ENCODE results near the gene DGAT2.

The DGAT2 gene

GRCh38 chr11:75783416-75784084 is 15.0 kb downstream of the DGAT2 start:
- TF ChIP-seq CREB1 (IDR thresholded peaks at IDR 0.05; ENCODE audit: low read depth) (no peak), ZBTB7A (IDR thresholded peaks at IDR 0.05; ENCODE audit: low read depth) (no peak), EGR1 (IDR thresholded peaks at IDR 0.05) (no peak), TCF12 (IDR thresholded peaks at IDR 0.05; ENCODE audit: low read depth) (no peak), FOXM1 (IDR thresholded peaks at IDR 0.05; ENCODE audit: borderline replicate concordance, low read depth) (no peak), NFIC (IDR thresholded peaks at IDR 0.05) (no peak), YY1 (IDR thresholded peaks at IDR 0.05; ENCODE audit: low read depth) (no peak)

- no peak for TF ChIP-seq YY1 (IDR thresholded peaks at IDR 0.05; ENCODE audit: low read depth)
Observed at GRCh38 chr11:75784085-75784478, 15.5 kb downstream of the DGAT2 start.

- no peak for TF ChIP-seq EGR1 (IDR thresholded peaks at IDR 0.05)
- TF ChIP-seq NFIC (IDR thresholded peaks at IDR 0.05), result no peak
- TF ChIP-seq ZBTB7A (IDR thresholded peaks at IDR 0.05; ENCODE audit: low read depth), result no peak
- TF ChIP-seq TEAD4 (IDR thresholded peaks at IDR 0.05), result no peak
- TF ChIP-seq CEBPB (IDR thresholded peaks at IDR 0.05), result no peak
- TF ChIP-seq FOXM1 (IDR thresholded peaks at IDR 0.05; ENCODE audit: borderline replicate concordance, low read depth), result no peak
- TF ChIP-seq MAX (IDR thresholded peaks at IDR 0.05), result no peak
- no peak for TF ChIP-seq TCF12 (IDR thresholded peaks at IDR 0.05; ENCODE audit: low read depth)
- no peak for TF ChIP-seq USF1 (IDR thresholded peaks at IDR 0.05)
- no peak for TF ChIP-seq EP300 (IDR thresholded peaks at IDR 0.05; ENCODE audit: borderline replicate concordance)
- TF ChIP-seq RAD21 (IDR thresholded peaks at IDR 0.05; ENCODE audit: low read depth), result no peak
- no peak for TF ChIP-seq YY1 (IDR thresholded peaks at IDR 0.05; ENCODE audit: low read depth)
Observed at GRCh38 chr11:75784506-75784905, 15.9 kb downstream of the DGAT2 start.

- TF ChIP-seq FOXM1 (IDR thresholded peaks at IDR 0.05; ENCODE audit: borderline replicate concordance, low read depth) (no peak), NFIC (IDR thresholded peaks at IDR 0.05) (no peak), EP300 (IDR thresholded peaks at IDR 0.05; ENCODE audit: borderline replicate concordance) (no peak), TEAD4 (IDR thresholded peaks at IDR 0.05) (no peak), YY1 (IDR thresholded peaks at IDR 0.05; ENCODE audit: low read depth) (no peak), TCF12 (IDR thresholded peaks at IDR 0.05; ENCODE audit: low read depth) (no peak), CREB1 (IDR thresholded peaks at IDR 0.05; ENCODE audit: low read depth) (no peak), MAX (IDR thresholded peaks at IDR 0.05) (no peak), ZBTB7A (IDR thresholded peaks at IDR 0.05; ENCODE audit: low read depth) (no peak), CEBPB (IDR thresholded peaks at IDR 0.05) (no peak), REST (IDR thresholded peaks at IDR 0.05; ENCODE audit: low read depth) (no peak), EGR1 (IDR thresholded peaks at IDR 0.05) (no peak), RAD21 (IDR thresholded peaks at IDR 0.05; ENCODE audit: low read depth) (no peak)
Observed at GRCh38 chr11:75785187-75785586, 16.6 kb downstream of the DGAT2 start.

- no peak for TF ChIP-seq YY1 (IDR thresholded peaks at IDR 0.05; ENCODE audit: low read depth)
Observed at GRCh38 chr11:75786101-75786736, 17.6 kb downstream of the DGAT2 start.

GRCh38 chr11:75789521-75789920 is 20.9 kb downstream of the DGAT2 start:
- TF ChIP-seq RAD21 (IDR thresholded peaks at IDR 0.05; ENCODE audit: low read depth), result no peak
- no peak for TF ChIP-seq REST (IDR thresholded peaks at IDR 0.05; ENCODE audit: low read depth)
- TF ChIP-seq EP300 (IDR thresholded peaks at IDR 0.05; ENCODE audit: borderline replicate concordance), result no peak
- TF ChIP-seq YY1 (IDR thresholded peaks at IDR 0.05; ENCODE audit: low read depth), result no peak

GRCh38 chr11:75790986-75791385 is 22.4 kb downstream of the DGAT2 start:
- TF ChIP-seq ZBTB7A (IDR thresholded peaks at IDR 0.05; ENCODE audit: low read depth) (no peak), EP300 (IDR thresholded peaks at IDR 0.05; ENCODE audit: borderline replicate concordance) (no peak), EGR1 (IDR thresholded peaks at IDR 0.05) (no peak), YY1 (IDR thresholded peaks at IDR 0.05; ENCODE audit: low read depth) (no peak), MAX (IDR thresholded peaks at IDR 0.05) (no peak), FOXM1 (IDR thresholded peaks at IDR 0.05; ENCODE audit: borderline replicate concordance, low read depth) (no peak), RAD21 (IDR thresholded peaks at IDR 0.05; ENCODE audit: low read depth) (no peak), NFIC (IDR thresholded peaks at IDR 0.05) (no peak)

All from Ishikawa (cell line).